K562 (cell line): ENCODE results near the gene CHSY1. TPM values are rescaled to one million over a fixed set of nuclear protein-coding genes. Genes with fewer than 3 reads are reported as not detected.

Experiments
- ARID1B ChIP-seq: fragments of 450-650 bp; IDR thresholded peaks from 2 replicates; pipeline ENCODE4 v1.6.1; 2016; ENCODE audit warnings: antibody characterized with exemption, mild to moderate bottlenecking, inconsistent platforms
- ATF4 ChIP-seq: fragments of 450-650 bp; formaldehyde crosslinking; IDR thresholded peaks from 2 replicates; pipeline ENCODE4 v1.4.0; 2022; ENCODE audit warnings: mild to moderate bottlenecking, moderate library complexity
- CBX1 ChIP-seq: sonication (generic); IDR thresholded peaks from 2 replicates; pipeline ENCODE4 v1.6.1; 2016; ENCODE audit warnings: antibody characterized with exemption, low read depth, mild to moderate bottlenecking
- DMBX1 ChIP-seq: fragments of 250-450 bp; sonication (Bioruptor Pico); IDR thresholded peaks from 2 replicates; pipeline ENCODE4 v1.8.0; 2022; ENCODE audit warnings: inconsistent platforms, mild to moderate bottlenecking, moderate library complexity, borderline replicate concordance
- EP300 ChIP-seq: IDR thresholded peaks from 2 replicates; pipeline ENCODE4 v1.6.1; 2012; ENCODE audit warnings: low read length, improper control_type of control experiment
- FOXA1 ChIP-seq: fragments of 450-650 bp; IDR thresholded peaks from 2 replicates; pipeline ENCODE4 v1.6.1; 2016; ENCODE audit warnings: mild to moderate bottlenecking, borderline replicate concordance
- FOXJ2 ChIP-seq: fragments of 200-800 bp; sonication (Bioruptor generic); IDR thresholded peaks from 2 replicates; pipeline ENCODE4 v1.6.1; 2016; ENCODE audit warnings: missing genetic modification characterization, missing compliant biosample characterization
- HDAC1 ChIP-seq, 2 experiments: fragments of 450-650 bp; IDR thresholded peaks; 2 replicates each; pipeline ENCODE4 v1.6.1; 2016 to 2017; ENCODE audit warnings: inconsistent platforms in 1 of 2, mild to moderate bottlenecking in 1 of 2, moderate library complexity in 1 of 2
- KDM5B ChIP-seq: fragments of 200-600 bp; sonication (generic); IDR thresholded peaks from 2 replicates; pipeline ENCODE4 v1.6.1; 2012; ENCODE audit warnings: low read depth, mild to moderate bottlenecking, moderate library complexity, low read length, control low read depth, inconsistent platforms; ENCODE audit not compliant: insufficient replicate concordance
- MAFF ChIP-seq: IDR thresholded peaks from 2 replicates; pipeline ENCODE4 v1.6.1; 2012; ENCODE audit warnings: low read length, improper control_type of control experiment
- MXI1 ChIP-seq: IDR thresholded peaks from 2 replicates; pipeline ENCODE4 v1.6.1; 2011; ENCODE audit warnings: low read depth, mild to moderate bottlenecking, improper control_type of control experiment, low read length
- MYBL2 ChIP-seq, 2 experiments: fragments of 450-650 bp in 1 of 2; sonication (generic) in 1 of 2; formaldehyde crosslinking in 1 of 2; IDR thresholded peaks; 2 replicates each; pipeline versions ENCODE4 v1.6.1 to v1.8.1; 2017 to 2022; ENCODE audit warnings: borderline replicate concordance in 1 of 2, inconsistent platforms in 1 of 2, low read depth in 1 of 2, mild to moderate bottlenecking in 1 of 2, missing genetic modification reagents in 1 of 2, moderate library complexity in 1 of 2
- NONO ChIP-seq, 2 experiments: fragments of 200-400 bp in 1 of 2; fragments of 450-650 bp in 1 of 2; formaldehyde crosslinking in 1 of 2; IDR thresholded peaks; 2 replicates each; pipeline ENCODE4 v1.6.1; 2017; ENCODE audit warnings: low read depth in 2 of 2, mild to moderate bottlenecking in 2 of 2, moderate library complexity in 2 of 2, low read length in 1 of 2
- RBM15 ChIP-seq: fragments of 200-400 bp; formaldehyde crosslinking; IDR thresholded peaks from 2 replicates; pipeline ENCODE4 v1.6.1; 2018; ENCODE audit warnings: mild to moderate bottlenecking, low read length, moderate library complexity; ENCODE audit not compliant: insufficient read depth
- RUNX1 ChIP-seq: sonication (generic); IDR thresholded peaks from 2 replicates; pipeline ENCODE4 v1.6.1; 2016; ENCODE audit warnings: antibody characterized with exemption, low read depth
- TSHZ1 ChIP-seq: fragments of 250-450 bp; sonication (Bioruptor Pico); IDR thresholded peaks from 2 replicates; pipeline ENCODE4 v1.4.0; 2020; ENCODE audit warnings: mild to moderate bottlenecking, moderate library complexity
- ZNF551 ChIP-seq: fragments of 250-450 bp; sonication (Bioruptor Pico); IDR thresholded peaks from 2 replicates; pipeline ENCODE4 v1.5.0; 2021; ENCODE audit warnings: mild to moderate bottlenecking, moderate library complexity
- ZNF586 ChIP-seq: fragments of 450-650 bp; formaldehyde crosslinking; conservative IDR thresholded peaks from 2 replicates; pipeline ENCODE4 v1.4.0; 2020; ENCODE audit warnings: mild to moderate bottlenecking, moderate library complexity
- ZNF589 ChIP-seq: fragments of 200-800 bp; sonication (Bioruptor generic); IDR thresholded peaks from 2 replicates; pipeline ENCODE4 v1.6.1; 2016; ENCODE audit warnings: low read depth, missing genetic modification characterization, missing compliant biosample characterization
- polyA plus RNA-seq, 8 experiments: library from polyadenylated mRNA; depleted of rRNA in 4 of 8; stranded (reverse) in 5 of 8; unstranded in 3 of 8; fragments of >200 nt; fragmentation: Nextera tagmentation in 2 of 8; fragmentation: Illumina TruSeq in 1 of 8; extraction: Ambion mirVana in 2 of 8; extraction: Trizol in 1 of 8; gene quantifications; 2 replicates each; pipeline versions ENCODE4 v1.2.1 to v1.2.3, GENCODE V29; 2011 to 2014; ENCODE audit warnings: inconsistent platforms in 1 of 8, missing spikeins in 1 of 8
- total RNA-seq, 7 experiments: library from RNA; depleted of rRNA in 6 of 7; stranded (reverse); fragments of >200 nt in 6 of 7; fragmentation: Illumina TruSeq in 2 of 7; extraction: Trizol in 2 of 7; gene quantifications; 2 replicates each; pipeline versions ENCODE4 v1.2.1 to v1.2.3, GENCODE V29; 2011 to 2021; ENCODE audit warnings: low replicate concordance in 1 of 7
- TF ChIP-seq, protein P1 (sequence below): fragments of 250-450 bp; sonication (Bioruptor Pico); IDR thresholded peaks from 2 replicates; pipeline ENCODE4 v1.8.0; 2021; ENCODE audit warnings: mild to moderate bottlenecking, moderate library complexity

The CHSY1 gene
- total and polyA plus RNA-seq, 9 of the 15 experiments (the other 6 are each of a cell fraction or from before 2014, with no cell fraction given), result 7.0 to 16.4 (median 13.4) TPM

- TF ChIP-seq TSHZ1 (CRISPR knock-in tag), result no peak
- no peak for TF ChIP-seq ZNF586 (CRISPR knock-in tag)
- no peak for TF ChIP-seq ZNF551 (CRISPR knock-in tag)
- TF ChIP-seq ARID1B, result no peak
- TF ChIP-seq ZNF589, result no peak
- TF ChIP-seq RBM15, result no peak
- TF ChIP-seq MYBL2 (IDR thresholded peaks at IDR 0.05; ENCODE audit: low read depth), result no peak
- TF ChIP-seq MYBL2 (CRISPR knock-in tag; IDR thresholded peaks at IDR 0.05; ENCODE audit: borderline replicate concordance), result no peak
- no peak for TF ChIP-seq MAFF
- TF ChIP-seq KDM5B, result peak; percentile 46
- TF ChIP-seq FOXA1, result no peak
- TF ChIP-seq, protein P1, sequence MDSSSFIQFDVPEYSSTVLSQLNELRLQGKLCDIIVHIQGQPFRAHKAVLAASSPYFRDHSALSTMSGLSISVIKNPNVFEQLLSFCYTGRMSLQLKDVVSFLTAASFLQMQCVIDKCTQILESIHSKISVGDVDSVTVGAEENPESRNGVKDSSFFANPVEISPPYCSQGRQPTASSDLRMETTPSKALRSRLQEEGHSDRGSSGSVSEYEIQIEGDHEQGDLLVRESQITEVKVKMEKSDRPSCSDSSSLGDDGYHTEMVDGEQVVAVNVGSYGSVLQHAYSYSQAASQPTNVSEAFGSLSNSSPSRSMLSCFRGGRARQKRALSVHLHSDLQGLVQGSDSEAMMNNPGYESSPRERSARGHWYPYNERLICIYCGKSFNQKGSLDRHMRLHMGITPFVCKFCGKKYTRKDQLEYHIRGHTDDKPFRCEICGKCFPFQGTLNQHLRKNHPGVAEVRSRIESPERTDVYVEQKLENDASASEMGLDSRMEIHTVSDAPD (CRISPR knock-in tag), result no peak
- no peak for TF ChIP-seq EP300
- TF ChIP-seq HDAC1 (IDR thresholded peaks at IDR 0.05), result peak in 1 of 2 experiments; percentile 72; a peak in 2 of 4 replicates
- 0 out of 2 replicates have a peak, but pooled peaks have one; percentile 21 for TF ChIP-seq RUNX1
- 0 out of 2 replicates have a peak, but pooled peaks have one; percentile 23 for TF ChIP-seq CBX1
- no peak for TF ChIP-seq DMBX1 (CRISPR knock-in tag)
- no peak for TF ChIP-seq ATF4 (CRISPR knock-in tag)
- TF ChIP-seq FOXJ2 (tag), result no peak
- peak; percentile 84 for TF ChIP-seq MXI1
- peak; percentile 42 to 69; a peak in 1 of 4 replicates for TF ChIP-seq NONO (IDR thresholded peaks at IDR 0.05; ENCODE audit: low read depth in 2 of 2, low read length in 1 of 2)
These were observed 25.4 kb upstream of the CHSY1 start, which contains the start of gene SELENOS (continued) for GRCh38 chr15:101277038-101277822.
